Panc1 (cell line): ENCODE data around the gene KANSL3. TPM values are rescaled to one million over a fixed set of nuclear protein-coding genes. Genes with fewer than 3 reads are reported as not detected.

ENCODE experiments used
- ATAC-seq: fragments of 200-7000 bp; cut with Tn5 transposase; 2 replicates; pipeline ENCODE4 v1.9.1; 2020; ENCODE audit warnings: mild to moderate bottlenecking, moderate library complexity
- BruUV-seq: library from RNA; stranded (reverse); fragments of 400-500 nt; replicated peaks from 2 replicates; lab custom pipeline; 2021; lab: Mats Ljungman, UMichigan
- CTCF ChIA-PET: fragments of 300-600 bp; sonication (Branson Sonifier 250); formaldehyde crosslinking; loops from one replicate; lab custom pipeline; 2022; ENCODE audit warnings: antibody characterized with exemption; lab: Charles Lee
- POLR2A ChIA-PET: fragments of 300-600 bp; sonication (Branson Sonifier 250); formaldehyde crosslinking; loops from one replicate; lab custom pipeline; 2022; ENCODE audit warnings: antibody characterized with exemption; lab: Charles Lee
- DNase-seq: peaks from one replicate; pipeline ENCODE4 v3.0.0-alpha.2; 2010; ENCODE audit warnings: low read depth, low spot score
- H3K27ac ChIP-seq: 2 replicates; pipeline ENCODE4 v1.5.1; 2011; ENCODE audit warnings: mild to moderate bottlenecking, low read length, inconsistent platforms
- H3K27me3 ChIP-seq: fragments of 200-500 bp; sonication (Bioruptor generic); 2 replicates; pipeline ENCODE4 v1.6.0; 2014; ENCODE audit warnings: low read length, inconsistent platforms; ENCODE audit not compliant: control insufficient read depth, insufficient read depth
- H3K36me3 ChIP-seq: fragments of 200-500 bp; sonication (Bioruptor generic); 2 replicates; pipeline ENCODE4 v1.5.1; 2014; ENCODE audit warnings: inconsistent platforms, mild to moderate bottlenecking, low read length, moderate library complexity; ENCODE audit not compliant: control insufficient read depth, insufficient read depth
- H3K4me1 ChIP-seq: 2 replicates; pipeline ENCODE4 v1.5.1; 2011; ENCODE audit warnings: inconsistent platforms, mild to moderate bottlenecking, low read length, moderate library complexity; ENCODE audit not compliant: control insufficient read depth, insufficient read depth
- H3K4me3 ChIP-seq, 2 experiments: 2 replicates each; pipeline ENCODE4 v1.5.1; 2011 to 2012; ENCODE audit warnings: low read depth in 2 of 2, low read length in 2 of 2, mild to moderate bottlenecking in 2 of 2, inconsistent platforms in 1 of 2, moderate library complexity in 1 of 2
- H3K9me3 ChIP-seq: fragments of 200-500 bp; sonication (Bioruptor generic); 2 replicates; pipeline ENCODE4 v1.5.1; 2014; ENCODE audit warnings: low read depth, mild to moderate bottlenecking, inconsistent platforms, low read length, moderate library complexity; ENCODE audit not compliant: control insufficient read depth, insufficient read depth
- CTCF ChIP-seq: fragments of 450-650 bp; IDR thresholded peaks from 2 replicates; pipeline ENCODE4 v1.5.1; 2017; ENCODE audit warnings: mild to moderate bottlenecking
- POLR2AphosphoS5 ChIP-seq: IDR thresholded peaks from 2 replicates; pipeline ENCODE4 v1.6.1; 2012; ENCODE audit warnings: mild to moderate bottlenecking, low read depth, low read length, moderate library complexity
- REST ChIP-seq, 2 experiments: IDR thresholded peaks; 2 replicates each; pipeline ENCODE4 v1.6.1; 2011 to 2012; ENCODE audit warnings: low read depth in 2 of 2, control low read depth in 1 of 2, low read length in 1 of 2, mild to moderate bottlenecking in 1 of 2, moderate library complexity in 1 of 2; ENCODE audit not compliant: insufficient read depth in 1 of 2
- SIN3A ChIP-seq: IDR thresholded peaks from 2 replicates; pipeline ENCODE4 v1.6.1; 2012; ENCODE audit warnings: low read depth, mild to moderate bottlenecking, low read length, moderate library complexity, borderline replicate concordance; ENCODE audit not compliant: insufficient read depth
- TCF7L2 ChIP-seq: IDR thresholded peaks from 2 replicates; pipeline ENCODE4 v1.6.1; 2011; ENCODE audit warnings: mild to moderate bottlenecking, low read depth, low read length, inconsistent platforms
- in situ Hi-C: cut with HindIII; loops from 2 replicates; pipeline ENCODE4 v1.10.0; 2016; ENCODE audit warnings: low sequenced_read_pairs, low pct_unique_long_range_greater_than_20kb
- intact Hi-C: fragments of 100-400 bp; cut with micrococcal nuclease; formaldehyde crosslinking; loops from one replicate; pipeline ENCODE4 v1.10.0; 2022; ENCODE audit not compliant: unreplicated experiment
- total RNA-seq: library from RNA; stranded (reverse); gene quantifications from one replicate; pipeline ENCODE4 v1.2.1, GENCODE V29; 2021; ENCODE audit not compliant: unreplicated experiment

KANSL3 gene
- total RNA-seq, 1 experiment from 2014 or later: 50.3 TPM

GRCh38 chr2:96661324-96661723, 23.2 kb upstream of the KANSL3 start:
- Histone ChIP-seq H3K27me3 (no peaks in the 10 kb centered on the region), H3K4me3 (no peak overlapping the region), H3K36me3 (no peaks in the 10 kb centered on the region), H3K27ac (no peak overlapping the region), H3K9me3 (0 out of 2 replicates have a peak, but pooled peaks cover 4% of the 10 kb centered on the region), H3K4me1 (no peaks in the 10 kb centered on the region)
- ChIA-PET CTCF (no interaction called here), POLR2A (no interaction called here)
- in situ Hi-C loops: no loop called here
- ATAC-seq: no peak
- no TSS peak for BruUV-seq
- intact Hi-C loops: no loop called here
- TF ChIP-seq TCF7L2 (no peak), POLR2AphosphoS5 (no peak), CTCF (no peak), REST (IDR thresholded peaks at IDR 0.05; ENCODE audit: insufficient read depth in 1 of 2, low read depth in 2 of 2, low read length in 1 of 2) (no peak), SIN3A (no peak)
- DNase-seq: no peak

GRCh38 chr2:96656540-96656939, 18.4 kb upstream of the KANSL3 start:
- intact Hi-C loops: no loop called here
- Histone ChIP-seq H3K27me3 (no peaks in the 10 kb centered on the region), H3K36me3 (no peaks in the 10 kb centered on the region), H3K4me3 (no peak overlapping the region), H3K27ac (no peak overlapping the region), H3K9me3 (no peaks in the 10 kb centered on the region), H3K4me1 (no peaks in the 10 kb centered on the region)
- no TSS peak for BruUV-seq
- ChIA-PET POLR2A (no interaction called here), CTCF (no interaction called here)
- TF ChIP-seq REST (IDR thresholded peaks at IDR 0.05; ENCODE audit: insufficient read depth in 1 of 2, low read depth in 2 of 2, low read length in 1 of 2) (no peak), TCF7L2 (no peak), SIN3A (no peak), CTCF (no peak), POLR2AphosphoS5 (no peak)
- DNase-seq (no peak), ATAC-seq (no peak)
- in situ Hi-C loops: no loop called here
